ENCODE data around the gene ZNF580.

ZNF580 gene

DNA sequence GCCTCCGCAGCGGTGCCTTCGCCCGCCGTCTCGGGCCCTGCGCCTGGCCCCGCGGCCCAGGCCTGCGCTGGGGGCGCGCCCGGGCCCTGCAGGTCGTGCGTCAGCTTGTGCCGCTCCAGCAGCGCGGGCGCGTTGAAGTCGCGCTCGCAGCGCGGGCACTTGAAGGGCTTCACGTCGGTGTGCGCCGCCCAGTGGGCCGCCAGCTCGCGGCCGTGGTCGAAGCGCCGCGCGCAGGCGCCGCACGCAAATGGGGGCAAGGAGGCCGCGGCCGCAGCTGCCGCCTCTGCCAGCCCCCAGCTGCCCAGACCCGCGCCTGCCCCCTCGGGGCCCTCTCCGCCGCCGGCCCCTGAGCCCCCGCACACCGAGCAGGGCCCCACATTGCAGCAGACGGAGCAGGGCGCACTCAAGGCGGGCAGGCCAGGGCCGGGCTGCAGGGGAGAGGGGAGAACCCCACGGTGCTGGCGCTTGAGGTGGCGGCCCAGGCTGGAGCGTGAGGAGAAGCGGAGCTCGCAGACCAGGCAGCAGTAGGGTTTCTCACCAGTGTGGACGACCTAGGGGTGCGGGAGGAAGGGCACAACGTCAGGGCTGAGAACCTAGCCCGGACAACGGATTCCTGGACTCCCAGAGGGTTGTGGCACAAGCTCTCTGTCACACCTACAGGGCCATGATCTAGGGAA, 47.6 kb upstream of the ZNF580 start:
- TF ChIP-seq EZH2phosphoT487 (IDR thresholded peaks at IDR 0.05; ENCODE audit: borderline replicate concordance): no peak
- TF ChIP-seq CTCF (conservative IDR thresholded peaks at IDR 0.05; ENCODE audit: low read length): no peak

DNA sequence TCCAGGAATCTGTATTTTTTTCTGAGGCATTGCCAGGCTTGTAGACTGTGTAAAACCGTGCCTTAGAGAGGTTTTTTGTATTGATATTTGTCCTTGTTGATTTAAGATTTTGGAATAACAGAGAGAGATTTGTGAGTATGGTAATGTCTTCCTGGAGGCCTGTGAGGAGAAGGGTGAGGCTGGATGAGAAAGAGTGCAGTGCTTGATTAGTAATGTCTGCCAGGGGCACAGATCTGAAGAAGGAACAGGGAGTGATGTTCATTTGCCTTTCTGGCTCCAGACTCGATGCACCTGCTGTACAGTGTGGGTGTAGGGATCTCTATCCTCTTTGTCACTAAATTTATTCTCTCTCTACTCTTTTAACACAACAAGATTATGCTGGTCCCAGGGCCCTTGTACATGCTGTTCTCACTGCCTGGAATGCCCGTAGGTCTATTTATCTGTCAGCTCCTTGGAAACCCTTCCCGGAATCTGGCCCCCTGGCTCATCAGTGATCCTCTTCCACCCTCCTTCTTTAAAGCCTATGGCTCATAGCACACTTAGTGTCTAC, 45.7 kb upstream of the ZNF580 start:
- H4K20me1 ChIP-seq (ENCODE audit: insufficient read depth, low read length, poor library complexity, severe bottlenecking): peaks cover 6% of the 10 kb centered on the region
- no peak overlapping the region for H3K9ac ChIP-seq (ENCODE audit: low read depth, low read length, poor library complexity, severe bottlenecking)
- peaks cover 8% of the 10 kb centered on the region; the same call in 1 of the 2 replicates for H3K79me2 ChIP-seq (ENCODE audit: insufficient read depth, low read length)
- no peaks in the 10 kb centered on the region for H3F3A ChIP-seq (ENCODE audit: low read depth)
- H3K9me3 ChIP-seq (ENCODE audit: insufficient read depth, low read depth, low read length): no peaks in the 10 kb centered on the region
- H3K27me3 ChIP-seq (ENCODE audit: insufficient read depth, low read length, poor library complexity, severe bottlenecking): no peaks in the 10 kb centered on the region
- TF ChIP-seq CTCF (conservative IDR thresholded peaks at IDR 0.05; ENCODE audit: low read length) (no peak), EZH2phosphoT487 (IDR thresholded peaks at IDR 0.05; ENCODE audit: borderline replicate concordance) (no peak)
- H3K9me2 ChIP-seq (replicated peaks; ENCODE audit: low read depth, low read length): no peaks in the 10 kb centered on the region
- no peaks in the 10 kb centered on the region for H3K36me3 ChIP-seq (ENCODE audit: insufficient read depth, low read length)
- no peak overlapping the region for H2AFZ ChIP-seq (ENCODE audit: low read length)
- no peak overlapping the region for H3K4me2 ChIP-seq (ENCODE audit: low read depth, low read length, poor library complexity, severe bottlenecking)
- no peak overlapping the region for H3K4me3 ChIP-seq (ENCODE audit: low read length, poor library complexity, severe bottlenecking)
- peaks cover 9% of the 10 kb centered on the region for H3K4me1 ChIP-seq (ENCODE audit: insufficient read depth, low read length, poor library complexity, severe bottlenecking)

More for the DNA sequence above, 47.6 kb upstream of the ZNF580 start:
- H3F3A ChIP-seq (ENCODE audit: low read depth): no peaks in the 10 kb centered on the region
- H3K4me2 ChIP-seq (ENCODE audit: low read depth, low read length, poor library complexity, severe bottlenecking): no peak overlapping the region
- H3K79me2 ChIP-seq (ENCODE audit: insufficient read depth, low read length): peaks cover 4% of the 10 kb centered on the region; the same call in 1 of the 2 replicates
- peaks cover 3% of the 10 kb centered on the region for H4K20me1 ChIP-seq (ENCODE audit: insufficient read depth, low read length, poor library complexity, severe bottlenecking)
- no peaks in the 10 kb centered on the region for H3K9me3 ChIP-seq (ENCODE audit: insufficient read depth, low read depth, low read length)
- H2AFZ ChIP-seq (ENCODE audit: low read length): no peak overlapping the region
- no peaks in the 10 kb centered on the region for H3K36me3 ChIP-seq (ENCODE audit: insufficient read depth, low read length)
- H3K4me1 ChIP-seq (ENCODE audit: insufficient read depth, low read length, poor library complexity, severe bottlenecking): peaks cover 4% of the 10 kb centered on the region
- H3K9ac ChIP-seq (ENCODE audit: low read depth, low read length, poor library complexity, severe bottlenecking): no peak overlapping the region
- no peak overlapping the region for H3K4me3 ChIP-seq (ENCODE audit: low read length, poor library complexity, severe bottlenecking)
- no peaks in the 10 kb centered on the region for H3K27me3 ChIP-seq (ENCODE audit: insufficient read depth, low read length, poor library complexity, severe bottlenecking)
- H3K9me2 ChIP-seq (replicated peaks; ENCODE audit: low read depth, low read length): no peaks in the 10 kb centered on the region

GRCh38 chr19:55596304-55596703, 44.5 kb upstream of the ZNF580 start:
- Histone ChIP-seq H3K9me3 (ENCODE audit: insufficient read depth, low read depth, low read length) (no peaks in the 10 kb centered on the region), H2AFZ (ENCODE audit: low read length) (no peak overlapping the region), H4K20me1 (ENCODE audit: insufficient read depth, low read length, poor library complexity, severe bottlenecking) (peaks cover 6% of the 10 kb centered on the region), H3K4me3 (ENCODE audit: low read length, poor library complexity, severe bottlenecking) (no peak overlapping the region), H3K79me2 (ENCODE audit: insufficient read depth, low read length) (peaks cover 15% of the 10 kb centered on the region), H3K9me2 (replicated peaks; ENCODE audit: low read depth, low read length) (no peaks in the 10 kb centered on the region), H3K4me2 (ENCODE audit: low read depth, low read length, poor library complexity, severe bottlenecking) (no peak overlapping the region), H3K4me1 (ENCODE audit: insufficient read depth, low read length, poor library complexity, severe bottlenecking) (peaks cover 16% of the 10 kb centered on the region), H3K36me3 (ENCODE audit: insufficient read depth, low read length) (no peaks in the 10 kb centered on the region), H3K27me3 (ENCODE audit: insufficient read depth, low read length, poor library complexity, severe bottlenecking) (no peaks in the 10 kb centered on the region), H3K9ac (ENCODE audit: low read depth, low read length, poor library complexity, severe bottlenecking) (no peak overlapping the region), H3F3A (ENCODE audit: low read depth) (no peaks in the 10 kb centered on the region)
- TF ChIP-seq CTCF (conservative IDR thresholded peaks at IDR 0.05; ENCODE audit: low read length): no peak
- TF ChIP-seq EZH2phosphoT487 (IDR thresholded peaks at IDR 0.05; ENCODE audit: borderline replicate concordance): no peak

Data from Loucy (cell line).